ENCODE measurements around the gene DBT.
A peak's percentile ranks its signal among the peaks of the same experiment; 100 is the strongest.
"Not testable (repeated sequence)": the region's sequence is repeated elsewhere in the genome, so short reads cannot be mapped to it uniquely, and the experiment has no call there.

Gene DBT

GRCh38 chr1:100237091-100237490 is 12.5 kb downstream of the DBT start:
- no peak for TF ChIP-seq CTCF (IDR thresholded peaks at IDR 0.05; ENCODE audit: low read depth, low read length)
- no peak overlapping the region for H3K4me3 ChIP-seq (replicated peaks in 1 of 2; ENCODE audit: low read depth in 2 of 2, low read length in 2 of 2)
- no peak for DNase-seq (ENCODE audit: low read depth in 2 of 2)

GRCh38 chr1:100234432-100234831 is 15.2 kb downstream of the DBT start:
- DNase-seq (ENCODE audit: low read depth in 2 of 2) = peak in 1 of 2 donors; percentile 28
- TF ChIP-seq CTCF (IDR thresholded peaks at IDR 0.05; ENCODE audit: low read depth, low read length) = no peak

GRCh38 chr1:100233566-100233965 is 16.1 kb downstream of the DBT start:
- not testable (repeated sequence) for DNase-seq (ENCODE audit: low read depth in 2 of 2)

More at GRCh38 chr1:100234432-100234831, 15.2 kb downstream of the DBT start:
- H3K4me3 ChIP-seq (replicated peaks in 1 of 2; ENCODE audit: low read depth in 2 of 2, low read length in 2 of 2) = no peak overlapping the region

GRCh38 chr1:100232156-100232555 is 17.5 kb downstream of the DBT start:
- no peak for TF ChIP-seq CTCF (IDR thresholded peaks at IDR 0.05; ENCODE audit: low read depth, low read length)

More at GRCh38 chr1:100233566-100233965, 16.1 kb downstream of the DBT start:
- H3K4me3 ChIP-seq (replicated peaks in 1 of 2; ENCODE audit: low read depth in 2 of 2, low read length in 2 of 2) = not testable (repeated sequence)

GRCh38 chr1:100231721-100232120 is 17.9 kb downstream of the DBT start:
- no peak for DNase-seq (ENCODE audit: low read depth in 2 of 2)
- no peak overlapping the region for H3K4me3 ChIP-seq (replicated peaks in 1 of 2; ENCODE audit: low read depth in 2 of 2, low read length in 2 of 2)
- TF ChIP-seq CTCF (IDR thresholded peaks at IDR 0.05; ENCODE audit: low read depth, low read length) = no peak

More at GRCh38 chr1:100232156-100232555, 17.5 kb downstream of the DBT start:
- no peak for DNase-seq (ENCODE audit: low read depth in 2 of 2)
- no peak overlapping the region for H3K4me3 ChIP-seq (replicated peaks in 1 of 2; ENCODE audit: low read depth in 2 of 2, low read length in 2 of 2)

GRCh38 chr1:100230765-100231164 is 18.9 kb downstream of the DBT start:
- H3K4me3 ChIP-seq (replicated peaks in 1 of 2; ENCODE audit: low read depth in 2 of 2, low read length in 2 of 2) = no peak overlapping the region
- no peak for TF ChIP-seq CTCF (IDR thresholded peaks at IDR 0.05; ENCODE audit: low read depth, low read length)
- no peak for DNase-seq (ENCODE audit: low read depth in 2 of 2)

GRCh38 chr1:100229681-100230443 is 19.8 kb downstream of the DBT start:
- no peak overlapping the region for H3K4me3 ChIP-seq (replicated peaks in 1 of 2; ENCODE audit: low read depth in 2 of 2, low read length in 2 of 2)
- DNase-seq (ENCODE audit: low read depth in 2 of 2) = peak in 1 of 2 donors; percentile 2
- TF ChIP-seq CTCF (IDR thresholded peaks at IDR 0.05; ENCODE audit: low read depth, low read length) = no peak

All from cardiac fibroblast (primary cell).